HL-60 (cell line): ENCODE measurements around the gene KCNMA1.

Source experiments
- DNase-seq, 2 experiments: peaks; one replicate each; pipeline ENCODE4 v3.0.0-alpha.2; 2010 to 2020; ENCODE audit warnings: low read depth in 1 of 2, low spot score in 1 of 2
- H3K27ac ChIP-seq: fragments of 250-450 bp; sonication (Bioruptor Pico); replicated peaks from 2 replicates; pipeline ENCODE4 v1.5.1; 2020; ENCODE audit warnings: mild to moderate bottlenecking, moderate library complexity
- H3K27me3 ChIP-seq: fragments of 250-450 bp; sonication (Bioruptor Pico); 2 replicates; pipeline ENCODE4 v1.5.1; 2021; ENCODE audit warnings: mild to moderate bottlenecking, moderate library complexity; ENCODE audit not compliant: insufficient read depth, poor library complexity, severe bottlenecking
- H3K4me3 ChIP-seq: replicated peaks from 2 replicates; pipeline ENCODE4 v1.5.1; 2011; ENCODE audit warnings: mild to moderate bottlenecking, control low read depth, low read length; ENCODE audit not compliant: insufficient read depth
- CTCF ChIP-seq: IDR thresholded peaks from one replicate; pipeline ENCODE4 v1.5.1; 2011; ENCODE audit warnings: low read length, control low read depth, inconsistent platforms; ENCODE audit not compliant: insufficient read depth
- GABPA ChIP-seq: IDR thresholded peaks from 2 replicates; pipeline ENCODE4 v1.6.1; 2012; ENCODE audit warnings: low read depth
- POLR2AphosphoS5 ChIP-seq: IDR thresholded peaks from 2 replicates; pipeline ENCODE4 v1.6.1; 2012; ENCODE audit warnings: low read depth
- REST ChIP-seq: IDR thresholded peaks from 2 replicates; pipeline ENCODE4 v1.6.1; 2012; ENCODE audit warnings: low read depth; ENCODE audit not compliant: insufficient replicate concordance
- SPI1 ChIP-seq: IDR thresholded peaks from 2 replicates; pipeline ENCODE4 v1.6.1; 2012; ENCODE audit warnings: low read depth, mild to moderate bottlenecking, borderline replicate concordance

The KCNMA1 gene

GRCh38 chr10:77103213-77103612, 534.4 kb downstream of the KCNMA1 start:
- TF ChIP-seq REST: no peak
- TF ChIP-seq POLR2AphosphoS5: no peak
- no peak for TF ChIP-seq CTCF
- no peak for TF ChIP-seq SPI1
- TF ChIP-seq GABPA: no peak
- no peak for DNase-seq

GRCh38 chr10:77101341-77101740, 536.3 kb downstream of the KCNMA1 start:
- H3K27me3 ChIP-seq: no peaks in the 10 kb centered on the region
- no peak for DNase-seq

More at GRCh38 chr10:77103213-77103612, 534.4 kb downstream of the KCNMA1 start:
- no peak overlapping the region for H3K27ac ChIP-seq
- H3K4me3 ChIP-seq: no peak overlapping the region
- no peaks in the 10 kb centered on the region for H3K27me3 ChIP-seq

GRCh38 chr10:77099136-77099535, 538.5 kb downstream of the KCNMA1 start:
- H3K4me3 ChIP-seq: no peak overlapping the region
- TF ChIP-seq POLR2AphosphoS5 (no peak), CTCF (no peak), GABPA (no peak), REST (no peak), SPI1 (no peak)
- no peaks in the 10 kb centered on the region for H3K27me3 ChIP-seq
- no peak for DNase-seq
- no peak overlapping the region for H3K27ac ChIP-seq

More at GRCh38 chr10:77101341-77101740, 536.3 kb downstream of the KCNMA1 start:
- Histone ChIP-seq H3K27ac (no peak overlapping the region), H3K4me3 (no peak overlapping the region)
- TF ChIP-seq POLR2AphosphoS5: no peak
- TF ChIP-seq REST: no peak
- no peak for TF ChIP-seq GABPA
- no peak for TF ChIP-seq CTCF
- no peak for TF ChIP-seq SPI1
